OCI-LY1 (cell line): ENCODE data around the gene RIN3.

Source experiments
- H2AFZ ChIP-seq: fragments of 200-600 bp; sonication (generic), shearing (Covaris generic); 2 replicates; pipeline ENCODE4 v1.6.0; 2014; ENCODE audit warnings: antibody characterized with exemption, mild to moderate bottlenecking, low read length
- H3F3A ChIP-seq: fragments of 200-600 bp; sonication (generic), shearing (Covaris generic); 2 replicates; pipeline ENCODE4 v1.6.0; 2014; ENCODE audit warnings: mild to moderate bottlenecking, antibody characterized with exemption, low read length, moderate library complexity; ENCODE audit not compliant: insufficient read depth
- H3K27ac ChIP-seq: fragments of 200-600 bp; sonication (generic); 2 replicates; pipeline ENCODE4 v1.5.1; 2014; ENCODE audit warnings: low read length, mixed run types, mild to moderate bottlenecking, low read depth; ENCODE audit not compliant: poor library complexity, severe bottlenecking
- H3K27me3 ChIP-seq: fragments of 200-600 bp; sonication (generic); 2 replicates; pipeline ENCODE4 v1.6.0; 2014; ENCODE audit warnings: antibody characterized with exemption, mild to moderate bottlenecking, low read length, moderate library complexity; ENCODE audit not compliant: insufficient read depth
- H3K36me3 ChIP-seq: fragments of 200-600 bp; sonication (generic); 2 replicates; pipeline ENCODE4 v1.6.1; 2014; ENCODE audit warnings: mild to moderate bottlenecking, antibody characterized with exemption, low read length, moderate library complexity, mixed read lengths; ENCODE audit not compliant: insufficient read depth
- H3K4me1 ChIP-seq: fragments of 200-600 bp; sonication (generic); 2 replicates; pipeline ENCODE4 v1.5.1; 2014; ENCODE audit warnings: mild to moderate bottlenecking, low read length, moderate library complexity; ENCODE audit not compliant: insufficient read depth, severe bottlenecking
- H3K4me2 ChIP-seq: fragments of 200-600 bp; sonication (generic), shearing (Covaris generic); 2 replicates; pipeline ENCODE4 v1.6.1; 2014; ENCODE audit warnings: low read length
- H3K4me3 ChIP-seq: fragments of 200-600 bp; sonication (generic); 2 replicates; pipeline ENCODE4 v1.5.1; 2014; ENCODE audit warnings: low read length, low read depth, mild to moderate bottlenecking, mixed read lengths; ENCODE audit not compliant: poor library complexity, severe bottlenecking
- H3K79me2 ChIP-seq: fragments of 200-600 bp; shearing (Covaris generic); 2 replicates; pipeline ENCODE4 v1.6.1; 2016; ENCODE audit warnings: mixed run types, low read length, mixed read lengths; ENCODE audit not compliant: insufficient read depth
- H3K9ac ChIP-seq: fragments of 200-600 bp; sonication (generic), shearing (Covaris generic); 2 replicates; pipeline ENCODE4 v1.6.1; 2014; ENCODE audit warnings: mild to moderate bottlenecking, low read length, mixed read lengths
- H3K9me2 ChIP-seq: fragments of 200-600 bp; sonication (generic), shearing (Covaris generic); 2 replicates; pipeline ENCODE4 v1.6.1; 2014; ENCODE audit warnings: low read depth, mild to moderate bottlenecking, low read length, mixed read lengths
- H3K9me3 ChIP-seq: fragments of 200-600 bp; shearing (Covaris generic); 2 replicates; pipeline ENCODE4 v1.6.1; 2014; ENCODE audit warnings: low read length, mixed read lengths
- H4K20me1 ChIP-seq: fragments of 200-600 bp; sonication (generic), shearing (Covaris generic); 2 replicates; pipeline ENCODE4 v1.6.0; 2016; ENCODE audit warnings: mild to moderate bottlenecking, low read length; ENCODE audit not compliant: insufficient read depth
- CTCF ChIP-seq: fragments of 200-600 bp; sonication (generic), shearing (Covaris generic); IDR thresholded peaks from 2 replicates; pipeline ENCODE4 v1.5.1; 2017; ENCODE audit warnings: mild to moderate bottlenecking, antibody characterized with exemption, low read length, moderate library complexity, mixed read lengths
- EZH2 ChIP-seq: fragments of 200-600 bp; sonication (generic), shearing (Covaris generic); IDR thresholded peaks from 2 replicates; pipeline ENCODE4 v1.8.0; 2017; ENCODE audit warnings: borderline replicate concordance, mixed run types, mild to moderate bottlenecking, antibody characterized with exemption, low read length, moderate library complexity, mixed read lengths

RIN3 gene

DNA sequence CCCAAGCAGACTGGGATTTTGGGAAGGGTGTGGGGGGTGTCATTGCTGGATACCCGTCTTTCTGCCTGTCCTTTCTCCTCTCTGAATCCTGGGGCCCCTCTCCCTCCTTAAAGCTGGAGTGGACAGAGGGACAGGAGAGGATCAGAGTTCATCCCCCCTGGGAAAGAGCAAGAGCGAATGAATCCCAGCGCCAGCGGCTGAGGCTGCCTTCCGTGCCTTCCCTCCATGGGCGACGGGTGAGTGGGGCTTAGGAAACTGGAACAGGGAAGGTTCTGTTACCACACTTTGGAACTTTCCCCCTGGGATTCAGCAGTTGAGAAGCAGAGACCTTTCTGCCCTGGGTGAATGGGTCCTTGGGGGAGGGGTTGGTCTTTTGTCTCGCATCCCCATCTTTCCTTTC, 16.2 kb upstream of the RIN3 start:
- no peak overlapping the region for H3K4me2 ChIP-seq
- no peaks in the 10 kb centered on the region; the same call in 1 of the 2 replicates for H3K27me3 ChIP-seq

GRCh38 chr14:92499234-92499633, 14.3 kb upstream of the RIN3 start:
- no peaks in the 10 kb centered on the region; the same call in 1 of the 2 replicates for H3K27me3 ChIP-seq
- no peaks in the 10 kb centered on the region for H4K20me1 ChIP-seq
- H3K4me2 ChIP-seq: no peak overlapping the region
- H3K9me2 ChIP-seq: no peaks in the 10 kb centered on the region
- TF ChIP-seq CTCF (no peak), EZH2 (no peak)
- no peaks in the 10 kb centered on the region for H3K79me2 ChIP-seq
- no peak overlapping the region for H3K9ac ChIP-seq
- H3K4me3 ChIP-seq: no peak overlapping the region
- no peaks in the 10 kb centered on the region for H3F3A ChIP-seq
- H3K4me1 ChIP-seq: no peaks in the 10 kb centered on the region
- H3K36me3 ChIP-seq: no peaks in the 10 kb centered on the region
- H3K9me3 ChIP-seq: no peaks in the 10 kb centered on the region
- no peak overlapping the region for H3K27ac ChIP-seq
- no peak overlapping the region for H2AFZ ChIP-seq

More for the DNA sequence above, 16.2 kb upstream of the RIN3 start:
- H3K4me1 ChIP-seq: no peaks in the 10 kb centered on the region
- H3K36me3 ChIP-seq: no peaks in the 10 kb centered on the region
- H4K20me1 ChIP-seq: no peaks in the 10 kb centered on the region
- H3K9ac ChIP-seq: no peak overlapping the region
- H3K9me3 ChIP-seq: no peaks in the 10 kb centered on the region
- no peak overlapping the region for H3K27ac ChIP-seq
- no peak overlapping the region for H2AFZ ChIP-seq
- H3K4me3 ChIP-seq: no peak overlapping the region
- H3K79me2 ChIP-seq: no peaks in the 10 kb centered on the region
- no peaks in the 10 kb centered on the region for H3F3A ChIP-seq
- TF ChIP-seq CTCF: no peak
- no peak for TF ChIP-seq EZH2
- no peaks in the 10 kb centered on the region for H3K9me2 ChIP-seq

- TF ChIP-seq EZH2 (no peak), CTCF (no peak)
Observed at GRCh38 chr14:92500491-92500941, 13.1 kb upstream of the RIN3 start.

More at GRCh38 chr14:92500491-92500941, 13.1 kb upstream of the RIN3 start:
- Histone ChIP-seq H4K20me1 (no peaks in the 10 kb centered on the region), H3K9ac (no peak overlapping the region), H3K4me2 (no peak overlapping the region), H3K4me1 (no peaks in the 10 kb centered on the region), H3K27me3 (no peaks in the 10 kb centered on the region; the same call in 1 of the 2 replicates), H3K9me3 (no peaks in the 10 kb centered on the region), H3K27ac (no peak overlapping the region), H3K36me3 (no peaks in the 10 kb centered on the region), H3K9me2 (no peaks in the 10 kb centered on the region), H3F3A (no peaks in the 10 kb centered on the region), H3K79me2 (no peaks in the 10 kb centered on the region), H3K4me3 (no peak overlapping the region), H2AFZ (no peak overlapping the region)
